ENCODE data around the gene RPS14.
"Not testable (repeated sequence)": the region's sequence is repeated elsewhere in the genome, so short reads cannot be mapped to it uniquely, and the experiment has no call there.

RPS14 gene

GRCh38 chr5:150457121-150457520 lies 7.6 kb upstream of the RPS14 start:
- H3K9me3 ChIP-seq (ENCODE audit: control insufficient read depth, low read length): no peaks in the 10 kb centered on the region
- no peak overlapping the region for H3K4me3 ChIP-seq (ENCODE audit: extremely low read depth, insufficient read depth, low read length, poor library complexity, severe bottlenecking)
- WGBS, 2 experiments (ENCODE audit: insufficient coverage in 2 of 2): 67 to 76% methylated on average over 3 to 4 of the region's 6 CpGs
- no peak overlapping the region for H3K27ac ChIP-seq (ENCODE audit: low read depth, low read length, severe bottlenecking)
- H3K4me1 ChIP-seq (ENCODE audit: control insufficient read depth, insufficient read depth, low read length, poor library complexity, severe bottlenecking): peaks cover 6% of the 10 kb centered on the region
- H3K36me3 ChIP-seq (ENCODE audit: control insufficient read depth, insufficient read depth, low read length): no peaks in the 10 kb centered on the region

DNA sequence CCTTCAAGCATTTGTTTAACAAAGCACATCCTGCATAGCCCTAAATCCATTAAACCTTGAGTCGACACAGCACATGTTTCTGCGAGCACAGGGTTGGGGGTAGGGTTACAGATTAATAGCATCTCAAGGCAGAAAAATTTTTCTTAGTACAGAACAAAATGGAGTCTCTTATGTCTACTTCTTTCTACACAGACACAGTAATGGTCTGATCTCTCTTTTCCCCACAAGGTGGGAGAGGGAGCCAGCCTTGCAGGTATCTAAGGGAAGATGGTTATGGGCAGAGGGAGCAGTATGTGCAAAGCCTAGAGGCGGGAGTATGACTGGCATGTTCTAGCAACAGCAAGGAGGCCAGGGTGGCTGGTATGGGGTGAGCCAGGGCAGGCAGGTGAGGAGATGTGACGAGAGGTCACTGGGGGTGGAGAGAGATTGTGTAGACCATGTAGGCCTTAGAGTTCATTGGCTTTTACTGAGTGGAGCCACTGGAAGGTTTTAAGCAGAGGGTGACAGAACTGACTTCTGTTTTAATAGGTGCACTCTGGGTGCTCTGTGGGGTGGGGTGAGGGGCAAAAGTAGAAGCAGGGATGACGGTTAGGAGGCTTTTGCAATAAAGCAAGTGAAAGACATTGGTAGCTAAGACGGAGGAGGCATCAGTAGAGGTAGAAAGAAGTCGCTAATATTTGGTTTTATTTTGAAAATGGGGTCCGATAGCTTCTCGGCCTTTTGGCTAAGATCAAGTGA lies 5.1 kb upstream of the RPS14 start:
- Histone ChIP-seq H3K4me3 (ENCODE audit: extremely low read depth, insufficient read depth, low read length, poor library complexity, severe bottlenecking) (no peak overlapping the region), H3K4me1 (ENCODE audit: control insufficient read depth, insufficient read depth, low read length, poor library complexity, severe bottlenecking) (peaks cover 6% of the 10 kb centered on the region), H3K27ac (ENCODE audit: low read depth, low read length, severe bottlenecking) (no peak overlapping the region), H3K9me3 (ENCODE audit: control insufficient read depth, low read length) (peaks cover 6% of the 10 kb centered on the region), H3K36me3 (ENCODE audit: control insufficient read depth, insufficient read depth, low read length) (no peaks in the 10 kb centered on the region)
- WGBS, 2 experiments (ENCODE audit: insufficient coverage in 2 of 2): 97 to 98% methylated on average over 6 to 7 of the region's 9 CpGs

DNA sequence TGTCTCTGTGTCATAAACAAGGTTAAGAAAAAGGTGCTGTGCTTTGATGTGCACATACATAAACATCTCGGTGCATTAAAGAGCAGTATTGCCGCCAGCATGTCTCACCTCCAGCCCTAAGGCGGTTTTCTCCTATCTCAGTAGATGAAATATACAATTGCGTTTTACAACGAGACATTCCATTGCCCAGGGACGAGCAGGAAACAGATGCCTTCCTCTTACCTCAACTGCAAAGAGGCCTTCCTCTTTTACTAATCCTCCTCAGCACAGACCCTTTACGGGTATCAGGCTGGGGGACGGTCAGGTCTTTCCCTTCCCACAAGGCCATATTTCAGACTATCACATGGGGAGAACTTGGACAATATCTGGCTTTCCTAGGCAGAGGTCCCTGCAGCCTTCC lies 4.5 kb upstream of the RPS14 start:
- not testable (repeated sequence) for H3K27ac ChIP-seq (ENCODE audit: low read depth, low read length, severe bottlenecking); H3K4me3 ChIP-seq (ENCODE audit: extremely low read depth, insufficient read depth, low read length, poor library complexity, severe bottlenecking); H3K4me1 ChIP-seq (ENCODE audit: control insufficient read depth, insufficient read depth, low read length, poor library complexity, severe bottlenecking); H3K9me3 ChIP-seq (ENCODE audit: control insufficient read depth, low read length); H3K36me3 ChIP-seq (ENCODE audit: control insufficient read depth, insufficient read depth, low read length)
- WGBS, 2 experiments (ENCODE audit: insufficient coverage in 2 of 2): no CpG with 5 or more reads among the region's 8 CpGs

- 86 to 100% methylated on average over 1 to 3 of the region's 4 CpGs for WGBS, 2 experiments (ENCODE audit: insufficient coverage in 2 of 2)
- no peak overlapping the region for H3K4me3 ChIP-seq (ENCODE audit: extremely low read depth, insufficient read depth, low read length, poor library complexity, severe bottlenecking)
- peaks cover 11% of the 10 kb centered on the region for H3K36me3 ChIP-seq (ENCODE audit: control insufficient read depth, insufficient read depth, low read length)
- H3K27ac ChIP-seq (ENCODE audit: low read depth, low read length, severe bottlenecking): no peak overlapping the region
- peaks cover 4% of the 10 kb centered on the region for H3K4me1 ChIP-seq (ENCODE audit: control insufficient read depth, insufficient read depth, low read length, poor library complexity, severe bottlenecking)
- peaks cover 6% of the 10 kb centered on the region for H3K9me3 ChIP-seq (ENCODE audit: control insufficient read depth, low read length)
Observed at GRCh38 chr5:150452914-150453313, 3.4 kb upstream of the RPS14 start.

DNA sequence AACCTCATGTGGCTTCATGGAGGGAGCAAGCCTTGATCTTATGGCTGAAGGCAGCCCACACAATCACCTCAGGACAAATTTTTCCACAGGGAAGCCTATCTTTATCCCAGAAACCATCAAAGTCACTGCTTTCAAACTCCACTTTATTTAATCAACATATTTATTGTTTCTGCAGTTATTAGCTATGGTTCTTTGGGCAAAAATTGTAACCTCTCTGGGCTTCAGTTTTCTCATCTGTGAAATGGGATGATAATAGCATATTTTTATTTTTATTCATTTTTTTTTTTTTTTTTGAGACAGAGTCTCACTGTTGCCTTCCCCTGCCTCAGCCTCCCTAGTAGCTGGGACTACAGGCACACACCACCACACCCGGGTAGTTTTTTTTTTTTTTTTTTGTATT lies 2.1 kb upstream of the RPS14 start:
- H3K4me1 ChIP-seq (ENCODE audit: control insufficient read depth, insufficient read depth, low read length, poor library complexity, severe bottlenecking): peaks cover 13% of the 10 kb centered on the region
- H3K4me3 ChIP-seq (ENCODE audit: extremely low read depth, insufficient read depth, low read length, poor library complexity, severe bottlenecking): no peak overlapping the region
- peaks cover 6% of the 10 kb centered on the region for H3K9me3 ChIP-seq (ENCODE audit: control insufficient read depth, low read length)
- no peak overlapping the region for H3K27ac ChIP-seq (ENCODE audit: low read depth, low read length, severe bottlenecking)
- peaks cover 24% of the 10 kb centered on the region for H3K36me3 ChIP-seq (ENCODE audit: control insufficient read depth, insufficient read depth, low read length)
- no CpG with 5 or more reads among the region's 1 CpG for WGBS, 2 experiments (ENCODE audit: insufficient coverage in 2 of 2)

DNA sequence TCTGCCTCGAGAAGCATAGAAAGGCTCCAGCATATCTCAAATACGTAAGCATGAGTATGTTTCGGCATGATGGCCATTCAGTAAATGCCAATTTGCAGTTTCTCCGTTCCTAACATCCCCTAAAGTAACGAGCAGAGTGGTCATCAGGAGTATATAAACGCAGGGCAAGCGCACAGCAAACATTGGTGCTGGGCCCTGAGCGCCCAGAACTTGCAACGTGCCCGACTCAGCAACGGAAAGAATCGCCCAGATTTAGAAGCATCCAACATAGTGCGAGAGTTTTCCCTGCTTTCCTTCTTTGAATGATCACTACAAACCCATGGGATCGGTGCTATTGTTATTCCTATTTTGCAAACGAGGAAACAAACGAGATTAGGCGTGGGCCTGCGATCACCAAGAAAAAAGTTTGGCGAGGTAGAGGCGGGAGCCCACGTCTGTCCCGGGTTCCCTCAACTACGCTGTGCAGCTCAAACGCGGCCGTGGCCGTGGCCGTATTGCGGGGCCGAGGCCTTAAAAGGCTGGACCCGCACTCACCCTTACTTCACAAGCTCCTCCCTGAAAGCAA lies 505 bp downstream of the RPS14 start:
- Histone ChIP-seq H3K36me3 (ENCODE audit: control insufficient read depth, insufficient read depth, low read length) (peaks cover 49% of the 10 kb centered on the region), H3K4me1 (ENCODE audit: control insufficient read depth, insufficient read depth, low read length, poor library complexity, severe bottlenecking) (peaks cover 22% of the 10 kb centered on the region), H3K4me3 (ENCODE audit: extremely low read depth, insufficient read depth, low read length, poor library complexity, severe bottlenecking) (peak overlapping the region; percentile 93), H3K27ac (ENCODE audit: low read depth, low read length, severe bottlenecking) (peak overlapping the region; percentile 93), H3K9me3 (ENCODE audit: control insufficient read depth, low read length) (peaks cover 6% of the 10 kb centered on the region)
- WGBS, 2 experiments (ENCODE audit: insufficient coverage in 2 of 2): 0% methylated on average over 30 to 31 of the region's 31 CpGs

DNA sequence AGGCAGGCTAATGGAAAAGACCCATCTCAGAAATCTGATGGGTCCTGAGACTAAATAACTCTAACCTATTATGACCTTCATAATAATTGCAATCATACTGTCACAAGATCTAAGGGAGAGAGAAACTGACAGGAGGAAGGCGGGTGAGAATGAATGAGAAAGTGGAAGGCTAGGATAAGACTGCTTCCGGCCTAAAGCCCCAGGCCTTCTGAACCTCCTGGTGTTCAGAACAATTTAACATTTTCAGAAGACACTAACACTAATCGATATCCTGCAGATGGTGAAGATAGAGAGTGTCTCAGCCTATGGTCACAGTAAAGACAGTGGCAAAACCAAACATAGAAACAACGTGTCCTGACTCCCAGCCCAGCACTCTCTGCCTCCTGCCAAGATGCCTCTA lies 1.2 kb downstream of the RPS14 start:
- 14 to 17% methylated on average over 1 to 2 of the region's 4 CpGs for WGBS, 2 experiments (ENCODE audit: insufficient coverage in 2 of 2)
- peak overlapping the region; percentile 93 for H3K4me3 ChIP-seq (ENCODE audit: extremely low read depth, insufficient read depth, low read length, poor library complexity, severe bottlenecking)
- H3K27ac ChIP-seq (ENCODE audit: low read depth, low read length, severe bottlenecking): peak overlapping the region; percentile 20
- peaks cover 6% of the 10 kb centered on the region for H3K9me3 ChIP-seq (ENCODE audit: control insufficient read depth, low read length)
- peaks cover 22% of the 10 kb centered on the region for H3K4me1 ChIP-seq (ENCODE audit: control insufficient read depth, insufficient read depth, low read length, poor library complexity, severe bottlenecking)
- H3K36me3 ChIP-seq (ENCODE audit: control insufficient read depth, insufficient read depth, low read length): peaks cover 56% of the 10 kb centered on the region

DNA sequence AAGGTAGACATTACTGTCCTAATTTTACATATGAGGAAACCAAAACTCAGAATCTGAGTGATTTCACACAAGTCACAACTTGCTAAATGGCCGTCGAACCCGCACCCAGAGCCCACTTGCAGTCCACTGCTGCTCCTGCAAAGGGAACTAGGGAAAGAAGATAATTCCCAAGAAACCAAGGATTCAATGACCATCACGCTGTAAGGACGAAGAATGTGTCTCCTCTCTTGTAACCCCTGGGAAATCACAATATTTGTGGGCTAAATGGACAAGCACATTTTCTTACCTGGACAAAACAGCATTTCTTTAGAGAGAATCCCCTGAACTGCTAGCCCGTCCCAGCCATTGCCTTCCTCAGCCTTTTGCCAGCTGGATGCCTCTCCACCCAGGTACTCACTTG lies 2.4 kb downstream of the RPS14 start:
- peaks cover 22% of the 10 kb centered on the region for H3K4me1 ChIP-seq (ENCODE audit: control insufficient read depth, insufficient read depth, low read length, poor library complexity, severe bottlenecking)
- H3K9me3 ChIP-seq (ENCODE audit: control insufficient read depth, low read length): peaks cover 6% of the 10 kb centered on the region
- 98% methylated on average over 6 of the region's 6 CpGs for WGBS, 2 experiments (ENCODE audit: insufficient coverage in 2 of 2)
- no peak overlapping the region for H3K27ac ChIP-seq (ENCODE audit: low read depth, low read length, severe bottlenecking)
- H3K4me3 ChIP-seq (ENCODE audit: extremely low read depth, insufficient read depth, low read length, poor library complexity, severe bottlenecking): no peak overlapping the region
- H3K36me3 ChIP-seq (ENCODE audit: control insufficient read depth, insufficient read depth, low read length): peaks cover 63% of the 10 kb centered on the region

DNA sequence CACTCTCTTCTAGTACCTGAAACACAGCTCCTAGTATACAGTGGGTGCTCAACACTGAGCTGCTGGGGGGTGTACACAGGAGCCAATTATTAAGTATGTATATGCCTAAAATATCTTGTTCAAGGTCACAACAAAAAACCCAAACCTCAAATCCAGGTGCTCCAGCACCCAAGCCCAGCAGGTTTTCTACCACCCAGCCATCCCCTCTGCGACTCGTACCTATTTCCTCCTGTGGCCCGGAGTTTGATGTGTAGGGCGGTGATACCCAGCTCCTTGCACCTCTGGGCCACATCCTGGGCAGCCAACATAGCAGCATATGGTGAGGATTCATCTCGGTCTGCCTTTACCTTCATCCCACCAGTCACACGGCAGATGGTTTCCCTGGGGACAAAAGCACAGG lies 3.0 kb downstream of the RPS14 start:
- 100% methylated on average over 5 to 6 of the region's 6 CpGs for WGBS, 2 experiments (ENCODE audit: insufficient coverage in 2 of 2)
- no peak overlapping the region for H3K27ac ChIP-seq (ENCODE audit: low read depth, low read length, severe bottlenecking)

GRCh38 chr5:150446088-150446487 lies 3.5 kb downstream of the RPS14 start:
- no peak overlapping the region for H3K27ac ChIP-seq (ENCODE audit: low read depth, low read length, severe bottlenecking)

More for the DNA sequence above, 3.0 kb downstream of the RPS14 start:
- Histone ChIP-seq H3K9me3 (ENCODE audit: control insufficient read depth, low read length) (peaks cover 6% of the 10 kb centered on the region), H3K4me3 (ENCODE audit: extremely low read depth, insufficient read depth, low read length, poor library complexity, severe bottlenecking) (no peak overlapping the region), H3K36me3 (ENCODE audit: control insufficient read depth, insufficient read depth, low read length) (peaks cover 63% of the 10 kb centered on the region), H3K4me1 (ENCODE audit: control insufficient read depth, insufficient read depth, low read length, poor library complexity, severe bottlenecking) (peaks cover 25% of the 10 kb centered on the region)

DNA sequence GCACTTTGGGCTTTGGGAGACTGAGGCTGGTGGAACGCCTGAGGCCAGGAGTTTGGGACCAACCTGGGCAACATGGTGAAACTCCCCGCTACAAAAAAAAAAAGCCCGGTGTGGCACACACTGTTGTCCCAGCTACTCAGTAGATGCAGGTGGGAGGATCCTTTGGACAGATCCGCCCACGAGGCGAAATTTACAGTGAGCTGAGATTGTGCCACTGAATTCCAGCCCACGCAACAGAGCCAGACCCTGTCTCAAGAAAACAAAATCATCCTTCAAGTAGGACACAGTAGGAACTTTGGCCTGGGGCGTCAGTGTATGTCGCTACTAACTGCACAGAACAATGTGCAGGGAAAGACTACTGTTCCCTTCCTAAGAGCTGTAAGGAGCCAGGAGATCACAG lies 4.8 kb downstream of the RPS14 start:
- no peak overlapping the region for H3K4me3 ChIP-seq (ENCODE audit: extremely low read depth, insufficient read depth, low read length, poor library complexity, severe bottlenecking)
- 88 to 93% methylated on average over 9 of the region's 9 CpGs for WGBS, 2 experiments (ENCODE audit: insufficient coverage in 2 of 2)
- H3K9me3 ChIP-seq (ENCODE audit: control insufficient read depth, low read length): no peaks in the 10 kb centered on the region
- peaks cover 63% of the 10 kb centered on the region for H3K36me3 ChIP-seq (ENCODE audit: control insufficient read depth, insufficient read depth, low read length)
- no peak overlapping the region for H3K27ac ChIP-seq (ENCODE audit: low read depth, low read length, severe bottlenecking)
- peaks cover 25% of the 10 kb centered on the region for H3K4me1 ChIP-seq (ENCODE audit: control insufficient read depth, insufficient read depth, low read length, poor library complexity, severe bottlenecking)

More at GRCh38 chr5:150446088-150446487, 3.5 kb downstream of the RPS14 start:
- Histone ChIP-seq H3K9me3 (ENCODE audit: control insufficient read depth, low read length) (peaks cover 6% of the 10 kb centered on the region), H3K36me3 (ENCODE audit: control insufficient read depth, insufficient read depth, low read length) (peaks cover 63% of the 10 kb centered on the region), H3K4me1 (ENCODE audit: control insufficient read depth, insufficient read depth, low read length, poor library complexity, severe bottlenecking) (peaks cover 25% of the 10 kb centered on the region), H3K4me3 (ENCODE audit: extremely low read depth, insufficient read depth, low read length, poor library complexity, severe bottlenecking) (no peak overlapping the region)
- 100% methylated on average over 2 of the region's 2 CpGs for WGBS, 2 experiments (ENCODE audit: insufficient coverage in 2 of 2)
